Vagina (tissue), 2 donors: ENCODE measurements around the gene CENATAC. TPM values are rescaled to one million over a fixed set of nuclear protein-coding genes. Genes with fewer than 3 reads are reported as not detected.
"Not testable (repeated sequence)": the region's sequence is repeated elsewhere in the genome, so short reads cannot be mapped to it uniquely, and the experiment has no call there.

Experiments
- DNase-seq, 2 donors: peaks; one replicate each; pipeline ENCODE4 v3.0.0-alpha.2; 2017; ENCODE audit errors: extremely low spot score in 2 of 2
- H3K27ac ChIP-seq: fragments of 200-600 bp; sonication (generic); one replicate; pipeline ENCODE4 v1.5.1; 2019
- H3K27me3 ChIP-seq: fragments of 200-600 bp; sonication (generic); one replicate; pipeline ENCODE4 v1.5.1; 2019
- H3K36me3 ChIP-seq, 2 donors: fragments of 200-600 bp; sonication (generic); one replicate each; pipeline ENCODE4 v1.5.1; 2017 to 2019
- H3K4me1 ChIP-seq: fragments of 200-600 bp; sonication (generic); one replicate; pipeline ENCODE4 v1.5.1; 2019
- H3K4me3 ChIP-seq, 2 donors: fragments of 200-600 bp; sonication (generic); 1 replicate in 1 of 2; 2 replicates in 1 of 2; pipeline ENCODE4 v1.5.1; 2016 to 2019
- H3K9me3 ChIP-seq: fragments of 200-600 bp; sonication (generic); one replicate; pipeline ENCODE4 v1.5.1; 2019
- CTCF ChIP-seq, 3 experiments: fragments of 450-650 bp in 2 of 3; fragments of 200-600 bp in 1 of 3; sonication (generic) in 1 of 3; IDR thresholded peaks; one replicate each; pipeline ENCODE4 v1.5.1; 2017 to 2019; ENCODE audit warnings: antibody characterized with exemption in 3 of 3, mild to moderate bottlenecking in 2 of 3, moderate library complexity in 2 of 3
- POLR2A ChIP-seq, 2 donors: fragments of 450-650 bp; IDR thresholded peaks; one replicate each; pipeline ENCODE4 v1.6.1; 2017; ENCODE audit warnings: antibody characterized with exemption in 2 of 2, mild to moderate bottlenecking in 2 of 2, moderate library complexity in 2 of 2
- POLR2AphosphoS5 ChIP-seq, 2 donors: sonication (generic); formaldehyde crosslinking; IDR thresholded peaks; one replicate each; pipeline ENCODE4 v1.9.0; 2017; ENCODE audit warnings: antibody characterized with exemption in 2 of 2, mild to moderate bottlenecking in 2 of 2, low read depth in 1 of 2; ENCODE audit not compliant: insufficient read depth in 1 of 2
- intact Hi-C: fragments of 100-400 bp; cut with DNase I; formaldehyde crosslinking; loops from one replicate; pipeline ENCODE4 v1.15.1; 2023
- total RNA-seq: library from RNA; depleted of rRNA; stranded (reverse); fragments of >200 nt; gene quantifications from one replicate; pipeline ENCODE4 v1.2.3, GENCODE V29; 2016

The CENATAC gene
- total RNA-seq, 1 donor from 2014 or later = 49.8 TPM

DNA sequence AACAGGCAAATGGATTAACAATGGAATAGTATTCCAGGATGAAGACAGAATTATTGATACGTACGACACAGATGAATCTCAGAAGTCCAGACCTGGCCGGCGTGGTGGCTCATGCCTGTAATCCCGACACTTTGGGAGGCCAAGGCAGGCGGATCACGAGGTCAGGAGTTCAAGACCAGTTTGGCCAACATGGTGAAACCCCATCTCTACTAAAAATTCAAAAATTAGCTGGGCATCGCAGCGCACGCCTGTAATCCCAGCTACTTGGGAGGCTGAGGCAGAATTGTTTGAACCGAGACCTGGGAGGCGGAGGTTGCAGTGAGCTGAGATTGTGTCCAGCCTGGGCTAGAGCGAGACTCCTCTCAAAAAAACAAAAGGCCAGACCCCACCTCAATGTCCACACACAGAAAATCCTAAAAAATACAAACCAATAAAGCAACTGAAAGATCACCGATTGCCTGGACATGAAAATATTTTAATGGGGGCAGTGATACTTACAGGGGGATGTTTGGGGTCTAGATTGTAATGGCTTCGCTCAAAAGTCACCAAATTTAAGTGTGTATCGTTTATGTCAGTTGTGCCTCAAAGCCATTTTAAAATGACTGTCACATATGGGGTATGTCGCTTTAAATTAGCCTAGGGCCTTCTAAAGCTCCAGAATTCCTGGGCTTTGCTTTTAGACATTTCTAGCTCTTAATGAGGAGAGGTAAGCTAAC lies 16.4 kb downstream of the CENATAC start:
- TF ChIP-seq POLR2A (IDR thresholded peaks at IDR 0.05) = no peak
- TF ChIP-seq CTCF (IDR thresholded peaks at IDR 0.05) = no peak
- no peak for TF ChIP-seq POLR2AphosphoS5 (IDR thresholded peaks at IDR 0.05; ENCODE audit: insufficient read depth in 1 of 2, low read depth in 1 of 2)
- intact Hi-C loops = no loop called here
- Histone ChIP-seq H3K27ac (no peak overlapping the region), H3K9me3 (no peaks in the 10 kb centered on the region), H3K4me1 (peaks cover 29% of the 10 kb centered on the region), H3K4me3 (no peak overlapping the region), H3K36me3 (peaks cover 0 to 54% of the 10 kb centered on the region in 2 donors), H3K27me3 (no peaks in the 10 kb centered on the region)
- DNase-seq = no peak

DNA sequence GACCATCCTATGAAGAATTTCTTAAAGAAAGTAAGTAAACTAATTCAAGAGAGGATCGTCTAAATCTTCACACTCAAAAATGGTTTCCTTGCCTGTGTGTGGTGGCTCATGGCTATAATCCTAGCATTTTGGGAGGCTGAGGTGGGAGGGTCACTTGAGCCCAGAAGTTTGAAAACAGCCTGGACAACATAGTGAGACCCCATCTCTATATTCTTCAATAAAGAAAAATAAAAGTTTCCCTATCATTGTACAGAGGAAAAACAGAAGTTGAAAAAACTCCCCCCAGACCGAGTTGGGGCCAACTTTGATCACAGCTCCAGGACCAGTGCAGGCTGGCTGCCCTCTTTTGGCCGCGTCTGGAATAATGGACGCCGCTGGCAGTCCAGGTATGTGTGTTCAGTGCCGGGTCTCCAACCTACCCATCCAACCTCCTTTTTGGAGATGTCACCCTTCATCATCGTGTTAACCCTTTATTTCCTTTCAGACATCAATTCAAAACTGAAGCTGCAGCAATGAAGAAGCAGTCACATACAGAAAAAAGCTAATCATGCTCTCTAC lies 17.2 kb downstream of the CENATAC start:
- Histone ChIP-seq H3K4me1 (peaks cover 37% of the 10 kb centered on the region), H3K27me3 (no peaks in the 10 kb centered on the region), H3K36me3 (peaks cover 0 to 54% of the 10 kb centered on the region in 2 donors), H3K9me3 (no peaks in the 10 kb centered on the region), H3K27ac (no peak overlapping the region), H3K4me3 (no peak overlapping the region)
- TF ChIP-seq POLR2AphosphoS5 (IDR thresholded peaks at IDR 0.05; ENCODE audit: insufficient read depth in 1 of 2, low read depth in 1 of 2) = no peak
- no peak for TF ChIP-seq CTCF (IDR thresholded peaks at IDR 0.05)
- TF ChIP-seq POLR2A (IDR thresholded peaks at IDR 0.05) = no peak
- intact Hi-C loops = no loop called here
- DNase-seq = no peak

- no peaks in the 10 kb centered on the region for H3K27me3 ChIP-seq
- no peak for TF ChIP-seq POLR2A (IDR thresholded peaks at IDR 0.05)
- TF ChIP-seq CTCF (IDR thresholded peaks at IDR 0.05) = no peak
- TF ChIP-seq POLR2AphosphoS5 (IDR thresholded peaks at IDR 0.05; ENCODE audit: insufficient read depth in 1 of 2, low read depth in 1 of 2) = no peak
- peaks cover 48% of the 10 kb centered on the region for H3K4me1 ChIP-seq
- H3K36me3 ChIP-seq = peaks cover 0 to 45% of the 10 kb centered on the region in 2 donors
- intact Hi-C loops = no loop called here
- peak overlapping the region in 1 of 2 donors; percentile 82 for H3K4me3 ChIP-seq
- H3K27ac ChIP-seq = no peak overlapping the region
- no peaks in the 10 kb centered on the region for H3K9me3 ChIP-seq
- DNase-seq = no peak
Observed at GRCh38 chr11:119016216-119017009, 18.5 kb downstream of the CENATAC start.

DNA sequence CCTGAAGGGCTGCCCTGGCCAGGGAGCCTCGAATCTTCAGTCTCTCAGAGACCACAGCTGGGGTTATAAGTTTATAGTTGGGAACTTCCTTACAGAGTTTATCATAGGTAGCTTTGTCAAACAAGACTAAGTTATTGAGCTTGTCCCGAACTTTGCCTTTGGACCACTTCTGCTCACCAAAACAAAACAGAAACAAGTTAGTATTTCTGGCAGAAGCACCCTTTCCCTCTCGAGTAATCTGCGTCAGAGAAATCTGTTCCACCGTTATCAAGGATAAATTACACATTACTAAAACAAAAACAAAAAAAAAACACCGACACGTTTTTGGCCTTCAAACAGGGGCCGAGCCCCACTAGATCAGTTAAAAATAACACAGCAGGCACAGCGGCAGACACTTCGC lies 19.4 kb downstream of the CENATAC start:
- Histone ChIP-seq H3K27ac (peak overlapping the region; percentile 89), H3K36me3 (peaks cover 0 to 46% of the 10 kb centered on the region in 2 donors), H3K4me1 (peaks cover 53% of the 10 kb centered on the region), H3K4me3 (peak overlapping the region; percentile 82 to 94)
- H3K27me3 ChIP-seq, H3K9me3 ChIP-seq, DNase-seq, intact Hi-C loops: not testable (repeated sequence)

GRCh38 chr11:119018074-119018938 lies 20.4 kb downstream of the CENATAC start, which contains the start of the genes RPS25 and TRAPPC4:
RPS25 (minus strand) TSS chr11:119018343; CDS start chr11:119018284, 59 bp downstream.
TRAPPC4 (plus strand) TSS chr11:119018766; CDS start chr11:119018796, 30 bp downstream.
- peak in 1 of 2 donors; percentile 97 for DNase-seq
- H3K27ac ChIP-seq = peak within 1 kb of the TSS; percentile 89
- H3K4me3 ChIP-seq = peak within 1 kb of the TSS; percentile 82 to 94
- H3K27me3 ChIP-seq = no peaks in the 10 kb centered on the region
- TF ChIP-seq POLR2A (IDR thresholded peaks at IDR 0.05) (peak in 1 of 2 donors; percentile 68), CTCF (IDR thresholded peaks at IDR 0.05) (no peak), POLR2AphosphoS5 (IDR thresholded peaks at IDR 0.05; ENCODE audit: insufficient read depth in 1 of 2, low read depth in 1 of 2) (peak; percentile 90 to 91)
- peaks cover 0 to 49% of the 10 kb centered on the region in 2 donors for H3K36me3 ChIP-seq
- no peaks in the 10 kb centered on the region for H3K9me3 ChIP-seq
- peaks cover 53% of the 10 kb centered on the region for H3K4me1 ChIP-seq
- intact Hi-C loops = loop anchor here (1.0 kb wide), 1 partner anchor 64 kb away; no protein-coding TSS in a partner anchor
